AG09319 (cell line): ENCODE measurements around the gene ETAA1.

ENCODE experiments used
- DNase-seq: peaks from one replicate; pipeline ENCODE4 v3.0.0-alpha.2; 2010; ENCODE audit warnings: low read depth; ENCODE audit errors: extremely low read depth
- TF ChIP-seq, protein P1 (sequence below): IDR thresholded peaks from 2 replicates; pipeline ENCODE4 v1.5.1; 2011; ENCODE audit warnings: low read depth, mild to moderate bottlenecking, inconsistent platforms, low read length, moderate library complexity

Gene ETAA1

DNA sequence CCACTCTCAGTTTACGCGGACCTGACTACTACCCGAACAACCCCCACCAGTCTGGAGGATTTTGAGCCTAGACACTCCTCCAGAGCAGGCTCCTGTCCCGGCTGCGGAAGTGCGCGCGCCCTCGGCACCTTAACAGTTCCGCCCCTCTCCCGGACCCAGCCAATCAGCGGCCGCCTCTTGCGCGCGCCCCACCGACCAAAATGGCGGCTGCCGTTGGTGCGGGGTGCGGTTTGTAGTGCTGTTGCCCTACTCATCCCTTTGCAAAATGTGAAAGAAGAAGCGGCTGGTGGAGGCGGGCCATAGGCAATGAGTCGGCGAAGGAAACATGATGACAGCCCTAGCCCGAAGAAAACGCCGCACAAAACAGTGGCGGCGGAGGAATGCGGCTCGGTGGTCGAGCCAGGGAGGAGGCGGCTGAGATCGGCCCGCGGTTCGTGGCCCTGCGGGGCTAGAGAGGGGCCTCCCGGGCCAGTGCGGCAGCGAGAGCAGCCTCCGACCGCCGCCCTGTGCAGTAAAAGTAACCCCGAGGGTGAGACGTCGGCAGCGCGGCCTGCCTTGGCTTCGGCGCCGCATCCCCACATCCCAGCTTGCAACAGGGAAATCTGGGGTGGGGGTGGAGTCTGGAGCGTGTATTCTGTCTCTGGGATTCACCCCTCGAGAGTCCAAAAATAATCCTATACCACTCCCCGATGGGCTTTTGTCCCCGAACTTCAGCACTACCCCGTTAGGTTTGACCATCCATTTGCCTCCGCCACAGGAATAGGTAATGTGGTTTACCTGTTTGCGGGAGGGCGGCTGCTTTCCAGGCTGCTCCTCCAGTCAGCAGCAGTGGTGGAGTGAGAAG is at the start of gene ETAA1:
ETAA1 (plus strand) TSS at position 191 of the 844 bp plus-strand sequence; CDS start at position 307, 116 bp downstream.
- TF ChIP-seq, protein P1, sequence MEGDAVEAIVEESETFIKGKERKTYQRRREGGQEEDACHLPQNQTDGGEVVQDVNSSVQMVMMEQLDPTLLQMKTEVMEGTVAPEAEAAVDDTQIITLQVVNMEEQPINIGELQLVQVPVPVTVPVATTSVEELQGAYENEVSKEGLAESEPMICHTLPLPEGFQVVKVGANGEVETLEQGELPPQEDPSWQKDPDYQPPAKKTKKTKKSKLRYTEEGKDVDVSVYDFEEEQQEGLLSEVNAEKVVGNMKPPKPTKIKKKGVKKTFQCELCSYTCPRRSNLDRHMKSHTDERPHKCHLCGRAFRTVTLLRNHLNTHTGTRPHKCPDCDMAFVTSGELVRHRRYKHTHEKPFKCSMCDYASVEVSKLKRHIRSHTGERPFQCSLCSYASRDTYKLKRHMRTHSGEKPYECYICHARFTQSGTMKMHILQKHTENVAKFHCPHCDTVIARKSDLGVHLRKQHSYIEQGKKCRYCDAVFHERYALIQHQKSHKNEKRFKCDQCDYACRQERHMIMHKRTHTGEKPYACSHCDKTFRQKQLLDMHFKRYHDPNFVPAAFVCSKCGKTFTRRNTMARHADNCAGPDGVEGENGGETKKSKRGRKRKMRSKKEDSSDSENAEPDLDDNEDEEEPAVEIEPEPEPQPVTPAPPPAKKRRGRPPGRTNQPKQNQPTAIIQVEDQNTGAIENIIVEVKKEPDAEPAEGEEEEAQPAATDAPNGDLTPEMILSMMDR, result no peak
- DNase-seq, result peak; percentile 73

DNA sequence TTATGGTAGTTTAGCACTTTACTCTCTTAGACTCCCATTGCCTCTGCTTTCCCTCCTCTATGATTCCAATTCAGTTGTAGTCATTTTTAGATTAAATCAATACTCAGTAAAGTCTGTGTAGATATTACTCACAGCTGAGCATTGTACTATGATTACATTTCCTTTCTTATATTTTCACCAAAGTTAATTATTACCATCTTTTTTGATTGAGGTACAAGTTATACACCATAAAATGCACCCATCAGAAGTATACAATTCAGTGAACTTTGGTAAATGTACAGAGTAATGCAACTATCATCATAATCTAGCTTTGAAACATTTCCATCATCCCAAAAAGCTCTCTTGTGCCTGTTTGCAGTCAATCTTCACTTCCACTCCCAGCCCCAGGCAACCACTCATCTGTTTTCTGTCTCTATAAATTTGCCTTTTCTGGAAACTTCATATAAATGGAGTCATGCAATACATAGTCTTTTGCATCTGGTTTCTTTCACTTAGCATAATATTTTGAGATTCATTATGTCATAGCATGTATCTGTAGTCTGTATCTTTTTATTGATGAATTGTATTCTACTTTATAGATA is 30.2 kb upstream of the ETAA1 start:
- TF ChIP-seq, protein P1, result no peak
- no peak for DNase-seq

DNA sequence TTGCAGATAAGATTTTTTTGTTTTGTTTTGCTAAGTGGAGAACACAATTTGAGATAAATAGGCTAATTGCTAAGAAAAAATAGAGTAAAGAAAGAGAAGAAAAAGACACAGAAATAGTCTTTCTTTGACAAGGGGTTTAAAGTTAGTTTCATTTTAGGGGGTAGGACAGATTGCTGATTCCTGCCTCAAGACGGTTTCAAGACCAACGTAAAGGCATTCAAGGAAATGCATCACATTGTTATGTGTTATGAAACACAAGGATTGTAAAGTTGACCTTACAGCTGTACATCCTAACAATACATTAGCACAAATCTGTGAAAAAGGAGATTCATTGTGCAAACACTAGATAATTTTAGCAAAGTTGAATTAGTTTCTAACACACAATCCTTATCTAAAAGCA is 22.7 kb upstream of the ETAA1 start:
- TF ChIP-seq, protein P1, result no peak
- DNase-seq, result no peak

DNA sequence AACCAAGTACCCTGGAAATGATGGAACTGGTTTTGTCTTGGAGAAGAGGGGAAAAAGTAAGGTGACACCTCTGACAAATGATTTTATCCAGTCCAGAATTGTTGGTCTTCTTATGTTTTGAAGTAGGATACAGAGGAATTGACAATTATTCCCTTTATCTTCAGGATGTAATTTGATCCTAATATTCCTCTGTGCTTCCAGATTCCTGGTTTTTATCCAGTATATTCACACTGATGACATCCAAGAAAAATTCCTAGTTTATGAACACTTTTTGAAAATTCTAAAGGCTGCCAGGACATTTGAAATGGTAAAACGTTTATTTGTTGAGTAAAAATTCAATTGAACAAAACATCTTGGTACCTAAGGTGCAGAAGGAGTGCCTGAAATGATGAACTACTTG is 22.2 kb upstream of the ETAA1 start:
- TF ChIP-seq, protein P1, result no peak
- no peak for DNase-seq

DNA sequence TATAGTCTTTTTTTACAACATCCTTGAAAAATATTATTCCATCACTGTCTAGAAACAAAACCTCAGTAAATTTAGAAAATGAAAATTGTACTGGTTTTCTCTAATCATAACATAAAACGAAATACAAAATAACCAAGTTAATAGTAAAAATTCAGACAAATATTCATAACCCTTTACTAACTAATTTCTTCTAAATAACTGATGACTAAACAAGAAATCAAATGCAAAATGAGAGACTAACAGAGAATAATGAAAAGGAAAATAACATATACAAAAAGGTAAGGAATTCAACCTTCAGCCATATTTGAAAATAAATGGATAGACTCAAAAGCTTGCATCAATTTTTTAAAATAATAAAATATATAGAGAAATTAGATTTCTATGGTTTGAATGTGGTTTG is 18.6 kb upstream of the ETAA1 start:
- DNase-seq, result no peak
- TF ChIP-seq, protein P1, result no peak

DNA sequence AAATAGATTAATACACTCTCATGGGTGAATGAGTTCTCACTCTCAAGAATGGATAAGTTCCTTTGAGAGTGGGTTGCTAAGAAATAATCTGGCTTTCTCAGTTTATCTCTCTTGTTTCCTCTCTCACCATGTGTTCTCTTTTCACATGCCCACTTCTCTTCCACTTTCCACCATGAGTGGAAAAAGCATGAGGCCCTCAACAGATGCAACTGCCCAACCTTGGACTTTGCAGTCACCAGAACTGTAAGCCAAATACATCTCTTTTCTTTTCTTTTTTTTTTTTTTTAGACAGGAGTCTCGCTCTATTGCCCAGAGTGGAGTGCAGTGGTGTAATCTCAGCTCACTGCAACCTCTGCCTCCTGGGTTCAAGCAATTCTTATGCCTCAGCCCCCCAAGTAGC is 18.1 kb upstream of the ETAA1 start:
- DNase-seq, result no peak
- TF ChIP-seq, protein P1, result no peak

DNA sequence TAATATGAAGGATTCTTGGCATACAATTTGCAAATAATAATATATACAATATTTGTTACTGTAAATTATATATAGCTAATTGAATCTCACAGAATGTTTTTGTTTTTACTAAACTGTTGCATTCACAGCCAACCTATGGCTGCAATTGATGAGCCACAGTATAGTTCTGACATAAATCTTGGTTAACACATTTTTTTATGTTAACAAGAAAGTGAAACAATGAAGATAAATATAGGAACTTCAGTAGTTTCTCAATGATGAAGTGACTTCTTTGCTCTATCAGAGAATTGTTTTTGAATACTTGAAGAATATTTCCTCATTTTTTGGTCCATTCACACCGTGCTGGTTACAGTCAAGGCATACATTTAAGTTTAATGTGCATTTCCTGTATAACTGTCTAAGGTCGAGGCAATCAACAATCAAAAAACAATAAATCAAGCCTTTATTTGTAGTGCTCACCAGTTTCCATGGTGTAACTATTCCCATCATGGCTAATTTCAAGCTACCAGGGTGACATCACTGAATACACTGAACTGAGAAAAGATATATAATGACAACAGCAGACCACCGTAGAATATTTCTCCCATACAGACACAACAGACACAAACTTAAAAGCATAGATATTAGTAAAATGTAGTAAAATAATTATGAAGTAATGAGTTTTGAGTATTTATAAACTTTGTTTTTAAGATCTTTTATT is 12.9 kb upstream of the ETAA1 start:
- no peak for DNase-seq
- TF ChIP-seq, protein P1, result no peak
